ENCODE measurements around the gene CAMKK1. TPM values are rescaled to one million over a fixed set of nuclear protein-coding genes. Genes with fewer than 3 reads are reported as not detected.
A peak's percentile ranks its signal among the peaks of the same experiment; 100 is the strongest.

CAMKK1 gene
- total RNA-seq, 1 donor: 8.7 TPM

DNA sequence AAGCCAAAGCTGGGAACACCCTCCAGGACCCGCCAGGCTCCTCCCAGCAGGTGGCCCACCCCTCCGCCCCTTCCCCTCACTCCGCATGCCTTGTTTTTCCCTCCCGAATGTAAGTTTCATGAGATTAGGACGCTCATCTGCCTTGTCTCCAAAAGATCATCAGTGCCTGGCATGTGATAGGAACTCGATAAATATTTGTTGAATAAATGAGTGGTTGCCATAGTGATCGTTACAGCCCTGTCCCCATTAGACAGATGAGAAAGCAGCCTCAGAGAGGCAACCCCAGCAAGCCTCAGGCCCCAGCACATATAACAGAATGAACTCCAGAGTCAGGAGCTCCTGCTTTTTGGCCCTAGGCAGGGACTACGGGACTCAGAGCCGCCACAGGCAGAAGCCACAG is 5.0 kb downstream of the CAMKK1 start:
- TF ChIP-seq, protein P1, sequence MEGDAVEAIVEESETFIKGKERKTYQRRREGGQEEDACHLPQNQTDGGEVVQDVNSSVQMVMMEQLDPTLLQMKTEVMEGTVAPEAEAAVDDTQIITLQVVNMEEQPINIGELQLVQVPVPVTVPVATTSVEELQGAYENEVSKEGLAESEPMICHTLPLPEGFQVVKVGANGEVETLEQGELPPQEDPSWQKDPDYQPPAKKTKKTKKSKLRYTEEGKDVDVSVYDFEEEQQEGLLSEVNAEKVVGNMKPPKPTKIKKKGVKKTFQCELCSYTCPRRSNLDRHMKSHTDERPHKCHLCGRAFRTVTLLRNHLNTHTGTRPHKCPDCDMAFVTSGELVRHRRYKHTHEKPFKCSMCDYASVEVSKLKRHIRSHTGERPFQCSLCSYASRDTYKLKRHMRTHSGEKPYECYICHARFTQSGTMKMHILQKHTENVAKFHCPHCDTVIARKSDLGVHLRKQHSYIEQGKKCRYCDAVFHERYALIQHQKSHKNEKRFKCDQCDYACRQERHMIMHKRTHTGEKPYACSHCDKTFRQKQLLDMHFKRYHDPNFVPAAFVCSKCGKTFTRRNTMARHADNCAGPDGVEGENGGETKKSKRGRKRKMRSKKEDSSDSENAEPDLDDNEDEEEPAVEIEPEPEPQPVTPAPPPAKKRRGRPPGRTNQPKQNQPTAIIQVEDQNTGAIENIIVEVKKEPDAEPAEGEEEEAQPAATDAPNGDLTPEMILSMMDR (IDR thresholded peaks at IDR 0.05; ENCODE audit: extremely low read depth, low read depth, low read length): no peak
- DNase-seq (ENCODE audit: insufficient read length, low spot score, missing footprints): no peak
- Histone ChIP-seq H4K20me1 (ENCODE audit: insufficient read depth, low read length) (no peaks in the 10 kb centered on the region), H3K4me2 (ENCODE audit: insufficient read depth, low read length) (no peak overlapping the region), H3K36me3 (ENCODE audit: insufficient read depth, low read length) (peaks cover 18% of the 10 kb centered on the region), H3K27me3 (ENCODE audit: insufficient read depth, low read length) (no peaks in the 10 kb centered on the region), H3K79me2 (ENCODE audit: insufficient read depth, low read length) (peaks cover 31% of the 10 kb centered on the region), H3K9me3 (ENCODE audit: low read depth, low read length) (no peaks in the 10 kb centered on the region), H2AFZ (ENCODE audit: low read length) (peak overlapping the region; percentile 7), H3K4me1 (ENCODE audit: insufficient read depth, low read length) (peaks cover 50% of the 10 kb centered on the region), H3K4me3 (ENCODE audit: insufficient read depth, low read length) (no peak overlapping the region), H3K27ac (ENCODE audit: low read depth, low read length) (peak overlapping the region; percentile 73)

DNA sequence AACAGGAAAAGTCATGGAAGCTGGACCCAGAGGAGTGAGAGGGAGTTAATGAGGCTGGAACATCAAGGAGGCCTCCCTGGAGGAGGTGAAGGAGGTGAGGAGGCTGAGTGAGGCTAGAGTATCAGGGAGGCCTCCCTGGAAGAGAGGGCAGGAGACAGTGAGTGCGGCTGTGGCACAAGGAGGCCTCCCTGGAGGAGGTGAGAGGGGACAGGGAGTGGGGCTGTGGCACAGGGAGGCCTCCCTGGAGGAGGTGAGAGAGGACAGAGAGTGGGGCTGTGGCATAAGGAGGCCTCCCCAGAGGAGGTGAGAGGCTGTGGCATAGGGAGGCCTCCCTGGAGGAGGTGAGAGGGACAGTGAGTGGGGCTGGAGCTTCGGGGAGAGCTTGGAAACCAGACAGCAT is 5.5 kb downstream of the CAMKK1 start:
- peak overlapping the region; percentile 73 for H3K27ac ChIP-seq (ENCODE audit: low read depth, low read length)

DNA sequence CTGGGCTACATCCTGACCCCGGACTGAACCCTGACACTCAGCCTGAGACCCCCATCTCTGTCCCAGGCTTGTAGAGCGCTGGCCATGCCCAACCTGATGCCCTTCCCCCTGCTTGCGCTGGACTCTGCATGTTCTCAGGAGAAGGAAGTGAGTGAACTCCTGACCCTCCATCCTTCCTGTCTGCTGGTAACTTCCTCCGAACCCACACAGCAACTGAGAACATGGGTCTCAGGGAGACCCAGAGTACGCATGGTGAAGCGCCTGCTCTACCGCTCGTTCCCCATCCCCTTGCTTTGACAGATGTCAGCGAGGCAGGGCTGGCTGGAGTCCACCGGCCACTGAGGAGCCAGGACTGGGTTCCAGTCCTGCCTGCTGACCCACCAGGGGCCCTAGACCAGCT is 6.1 kb downstream of the CAMKK1 start:
- H2AFZ ChIP-seq (ENCODE audit: low read length): no peak overlapping the region
- H3K4me2 ChIP-seq (ENCODE audit: insufficient read depth, low read length): no peak overlapping the region
- peaks cover 28% of the 10 kb centered on the region for H3K36me3 ChIP-seq (ENCODE audit: insufficient read depth, low read length)

More for the DNA sequence above, 5.5 kb downstream of the CAMKK1 start:
- H3K9me3 ChIP-seq (ENCODE audit: low read depth, low read length): no peaks in the 10 kb centered on the region
- TF ChIP-seq, protein P1 (IDR thresholded peaks at IDR 0.05; ENCODE audit: extremely low read depth, low read depth, low read length): no peak
- no peak overlapping the region for H3K4me3 ChIP-seq (ENCODE audit: insufficient read depth, low read length)
- H4K20me1 ChIP-seq (ENCODE audit: insufficient read depth, low read length): no peaks in the 10 kb centered on the region
- H3K4me2 ChIP-seq (ENCODE audit: insufficient read depth, low read length): no peak overlapping the region
- peaks cover 50% of the 10 kb centered on the region for H3K4me1 ChIP-seq (ENCODE audit: insufficient read depth, low read length)
- H3K36me3 ChIP-seq (ENCODE audit: insufficient read depth, low read length): peaks cover 22% of the 10 kb centered on the region
- peak; percentile 84 for DNase-seq (ENCODE audit: insufficient read length, low spot score, missing footprints)
- H2AFZ ChIP-seq (ENCODE audit: low read length): no peak overlapping the region
- H3K79me2 ChIP-seq (ENCODE audit: insufficient read depth, low read length): peaks cover 31% of the 10 kb centered on the region
- H3K27me3 ChIP-seq (ENCODE audit: insufficient read depth, low read length): no peaks in the 10 kb centered on the region

DNA sequence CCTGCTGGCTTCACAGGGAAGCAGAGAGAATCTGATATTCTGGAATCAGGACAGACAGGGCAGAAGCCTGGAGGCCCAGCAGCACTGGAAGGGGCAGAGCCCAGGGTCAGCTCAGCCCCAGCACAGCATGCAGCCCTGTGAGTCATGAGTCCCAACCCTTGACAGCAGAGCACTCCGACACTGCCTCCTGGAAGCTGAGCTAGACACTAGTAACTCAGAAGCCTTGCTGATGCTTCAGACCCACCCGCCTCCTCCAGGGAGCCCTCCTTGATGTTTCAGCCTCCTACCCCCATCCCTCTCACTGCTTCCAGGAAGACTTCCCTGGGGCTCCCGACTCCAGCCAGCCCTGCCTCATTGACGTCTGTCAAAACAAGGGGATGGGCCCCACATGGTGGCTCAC is 6.9 kb downstream of the CAMKK1 start:
- DNase-seq (ENCODE audit: insufficient read length, low spot score, missing footprints): peak; percentile 97
- Histone ChIP-seq H3K4me3 (ENCODE audit: insufficient read depth, low read length) (no peak overlapping the region), H3K27ac (ENCODE audit: low read depth, low read length) (peak overlapping the region; percentile 53), H3K9me3 (ENCODE audit: low read depth, low read length) (no peaks in the 10 kb centered on the region), H3K27me3 (ENCODE audit: insufficient read depth, low read length) (no peaks in the 10 kb centered on the region), H3K36me3 (ENCODE audit: insufficient read depth, low read length) (peaks cover 28% of the 10 kb centered on the region), H3K4me2 (ENCODE audit: insufficient read depth, low read length) (no peak overlapping the region), H3K79me2 (ENCODE audit: insufficient read depth, low read length) (peaks cover 31% of the 10 kb centered on the region), H4K20me1 (ENCODE audit: insufficient read depth, low read length) (no peaks in the 10 kb centered on the region), H2AFZ (ENCODE audit: low read length) (no peak overlapping the region), H3K4me1 (ENCODE audit: insufficient read depth, low read length) (peaks cover 38% of the 10 kb centered on the region)
- TF ChIP-seq, protein P1 (IDR thresholded peaks at IDR 0.05; ENCODE audit: extremely low read depth, low read depth, low read length): no peak

More for the DNA sequence above, 6.1 kb downstream of the CAMKK1 start:
- DNase-seq (ENCODE audit: insufficient read length, low spot score, missing footprints): no peak
- no peaks in the 10 kb centered on the region for H3K27me3 ChIP-seq (ENCODE audit: insufficient read depth, low read length)
- TF ChIP-seq, protein P1 (IDR thresholded peaks at IDR 0.05; ENCODE audit: extremely low read depth, low read depth, low read length): no peak
- H3K4me1 ChIP-seq (ENCODE audit: insufficient read depth, low read length): peaks cover 46% of the 10 kb centered on the region
- H3K79me2 ChIP-seq (ENCODE audit: insufficient read depth, low read length): peaks cover 31% of the 10 kb centered on the region
- H3K4me3 ChIP-seq (ENCODE audit: insufficient read depth, low read length): no peak overlapping the region
- H4K20me1 ChIP-seq (ENCODE audit: insufficient read depth, low read length): no peaks in the 10 kb centered on the region
- no peaks in the 10 kb centered on the region for H3K9me3 ChIP-seq (ENCODE audit: low read depth, low read length)
- H3K27ac ChIP-seq (ENCODE audit: low read depth, low read length): no peak overlapping the region
